HS-5 (cell line): ENCODE results near the gene ROR2.

Source experiments
- DNase-seq: peaks from one replicate; pipeline ENCODE4 v3.0.0-alpha.2; 2012; ENCODE audit warnings: low read depth

Gene ROR2

GRCh38 chr9:91873637-91874051 is 76.4 kb downstream of the ROR2 start:
- no peak for DNase-seq

- DNase-seq = no peak
Observed at GRCh38 chr9:91868732-91869391, 81.2 kb downstream of the ROR2 start.

DNA sequence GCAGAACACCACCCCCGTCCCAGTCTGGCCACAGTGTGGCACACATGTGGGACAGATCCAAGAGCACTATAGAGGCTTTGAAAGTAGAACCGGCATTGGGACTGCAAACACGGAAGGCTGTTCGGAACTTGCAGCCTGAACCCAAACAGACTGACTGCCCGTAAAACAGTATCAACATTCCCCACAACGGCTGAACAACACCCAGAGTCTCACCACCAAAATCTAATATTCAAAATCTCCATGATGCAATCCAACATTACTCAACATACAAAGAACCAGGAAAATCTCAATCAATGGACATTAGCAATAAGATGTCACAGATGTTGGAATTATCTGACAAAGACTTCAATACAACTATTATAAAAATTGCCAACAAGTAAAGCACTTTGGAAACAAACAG is 82.3 kb downstream of the ROR2 start:
- no peak for DNase-seq

- DNase-seq = no peak
Observed at GRCh38 chr9:91865041-91865440, 85.0 kb downstream of the ROR2 start.

GRCh38 chr9:91864380-91864779 is 85.6 kb downstream of the ROR2 start:
- DNase-seq = no peak

GRCh38 chr9:91863469-91863868 is 86.6 kb downstream of the ROR2 start:
- no peak for DNase-seq

DNA sequence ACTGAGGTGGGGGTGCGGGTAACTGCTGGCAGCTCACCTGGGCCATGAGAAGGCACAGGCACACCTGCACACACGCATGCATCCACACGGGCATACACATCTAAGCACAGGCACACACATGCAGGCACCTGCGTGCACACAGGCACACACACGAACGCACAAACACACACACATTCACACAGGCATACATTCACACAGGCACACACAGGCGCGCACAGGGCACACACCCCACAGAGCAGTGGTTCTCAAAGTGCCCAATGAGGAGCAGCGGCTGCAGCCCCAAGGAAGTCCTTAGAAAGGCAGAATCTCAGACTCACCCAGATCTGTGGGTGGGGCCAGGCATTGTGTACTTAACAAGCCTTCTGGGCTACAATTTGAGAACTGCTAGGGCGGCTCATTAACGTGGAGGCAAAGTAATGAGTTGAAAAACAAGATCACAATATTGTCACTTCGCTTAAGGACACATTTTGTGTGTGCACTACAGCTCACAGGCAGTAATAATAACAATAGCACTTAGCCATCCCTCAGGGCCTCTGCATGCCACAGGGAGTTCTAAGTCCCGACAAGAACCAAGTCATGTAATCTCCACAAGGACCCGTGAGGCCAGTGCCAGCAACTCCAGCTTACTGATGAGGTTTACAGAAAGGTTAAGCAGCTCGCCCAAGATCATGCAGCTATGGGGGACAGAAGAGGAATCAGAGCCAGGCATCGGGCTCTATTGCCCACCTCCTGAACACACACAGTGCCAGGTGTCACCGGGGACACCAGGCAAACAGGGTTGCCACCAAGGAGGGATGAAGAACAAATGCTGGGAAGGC is 91.6 kb downstream of the ROR2 start:
- DNase-seq = no peak

DNA sequence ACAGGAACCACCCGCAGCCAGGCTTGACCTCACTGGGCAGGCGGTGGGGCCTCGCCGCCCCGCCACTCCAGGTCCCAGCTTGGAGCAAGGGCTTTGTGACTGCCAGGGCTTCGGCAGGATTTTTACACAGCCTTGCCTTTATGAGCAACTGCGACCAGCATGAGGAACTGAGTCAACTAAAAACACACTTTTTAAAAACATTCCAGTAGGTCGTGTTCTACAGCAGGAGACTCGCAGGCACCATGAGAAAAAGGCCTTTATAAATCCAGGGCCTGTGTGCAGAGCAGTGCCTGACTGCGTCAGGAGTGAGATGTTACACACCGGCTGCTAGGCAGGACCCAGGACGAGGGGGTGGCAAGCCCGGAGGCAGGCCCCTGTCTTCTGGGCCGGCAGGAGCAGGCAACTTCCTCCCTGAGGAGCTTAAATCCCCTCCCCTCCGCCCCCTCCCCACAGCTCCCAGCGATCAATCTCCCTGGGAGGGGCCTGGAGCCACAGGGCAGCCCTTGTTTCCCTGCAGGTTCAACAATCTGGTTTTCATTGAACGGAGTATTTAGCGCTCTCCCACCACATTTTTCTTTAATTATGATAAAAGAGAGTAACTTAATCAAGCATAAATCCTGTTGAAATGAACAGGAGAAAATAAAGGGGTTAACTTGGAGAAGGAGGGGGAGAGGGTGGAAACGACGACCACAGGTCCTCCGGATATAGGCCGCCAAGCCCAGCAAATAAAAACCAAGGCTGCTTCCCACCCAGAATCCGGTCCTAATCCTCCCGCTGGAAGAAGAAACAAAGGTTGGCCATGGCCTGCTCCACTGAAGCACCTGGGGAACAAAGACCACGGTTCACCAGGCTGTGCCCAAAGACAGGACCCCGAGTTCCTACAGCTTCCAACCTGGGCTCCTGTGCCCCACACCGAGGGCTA is 92.5 kb downstream of the ROR2 start:
- no peak for DNase-seq

GRCh38 chr9:91856419-91856818 is 93.6 kb downstream of the ROR2 start:
- DNase-seq = no peak

DNA sequence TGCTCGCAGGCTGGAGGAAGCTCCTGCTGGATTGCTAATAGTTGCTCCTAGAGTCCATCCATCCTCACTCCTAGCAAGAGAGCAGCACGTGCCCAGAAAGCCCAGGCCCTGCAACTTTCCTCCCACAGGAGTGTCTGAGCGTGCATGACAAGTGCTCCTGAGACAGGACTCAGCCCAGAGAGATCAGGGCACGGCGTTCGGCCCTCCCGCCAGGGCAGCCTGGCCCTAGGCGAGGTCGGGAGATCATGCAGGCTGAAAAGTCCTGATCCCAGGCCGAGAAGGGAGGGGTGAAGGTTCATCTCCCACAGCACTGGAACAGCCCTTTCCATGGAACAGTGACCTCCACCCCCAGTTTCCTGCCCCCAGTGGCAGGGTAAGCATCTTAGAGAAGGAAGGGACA is 94.8 kb downstream of the ROR2 start:
- no peak for DNase-seq

DNA sequence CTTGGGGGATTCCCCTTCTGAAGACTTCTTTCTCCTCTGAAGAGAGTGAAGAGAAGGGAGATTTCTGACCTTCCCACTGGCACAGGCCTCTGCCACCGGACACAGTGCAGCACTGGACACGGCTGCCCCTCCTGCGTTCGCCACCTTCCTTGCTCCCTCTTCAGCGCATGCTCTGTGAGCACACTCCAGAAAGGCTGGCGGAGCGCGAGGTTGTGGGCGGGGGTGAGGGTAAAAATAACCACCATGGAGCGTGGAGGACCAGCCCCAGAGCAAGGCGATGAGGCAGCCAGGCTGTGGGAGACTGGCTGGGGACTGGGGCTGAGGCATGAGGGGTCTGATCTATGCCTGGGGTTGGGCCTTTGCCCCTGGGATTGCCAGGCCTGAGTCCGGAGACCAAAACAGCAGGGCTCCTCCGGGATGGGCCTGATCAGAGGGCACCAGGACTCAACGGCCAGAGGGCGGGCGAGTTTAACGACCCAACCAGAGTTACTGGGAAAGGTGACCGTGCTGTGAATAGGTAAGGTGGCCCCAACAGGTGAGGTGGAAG is 97.2 kb downstream of the ROR2 start:
- no peak for DNase-seq

DNA sequence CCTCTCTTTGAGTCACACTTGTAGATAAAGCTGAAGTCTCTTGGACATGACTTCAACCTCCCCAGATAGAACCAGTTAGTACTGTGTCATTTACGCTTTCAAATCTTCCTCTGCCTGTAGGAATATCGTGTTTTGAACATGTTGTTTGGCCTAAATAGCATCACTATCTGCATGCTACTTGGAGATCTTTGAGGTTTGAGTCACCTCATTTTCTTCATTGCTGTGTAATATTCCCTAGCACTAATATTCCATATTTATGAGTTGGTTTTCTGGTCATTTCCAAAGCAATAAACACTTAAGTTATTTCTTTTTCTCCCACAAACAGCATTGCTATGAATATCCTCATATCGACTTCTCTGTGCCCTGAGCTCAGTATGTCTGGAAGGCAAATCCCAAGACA is 100.3 kb downstream of the ROR2 start:
- no peak for DNase-seq

- DNase-seq = no peak
Observed at GRCh38 chr9:91848146-91848545, 101.9 kb downstream of the ROR2 start.

DNA sequence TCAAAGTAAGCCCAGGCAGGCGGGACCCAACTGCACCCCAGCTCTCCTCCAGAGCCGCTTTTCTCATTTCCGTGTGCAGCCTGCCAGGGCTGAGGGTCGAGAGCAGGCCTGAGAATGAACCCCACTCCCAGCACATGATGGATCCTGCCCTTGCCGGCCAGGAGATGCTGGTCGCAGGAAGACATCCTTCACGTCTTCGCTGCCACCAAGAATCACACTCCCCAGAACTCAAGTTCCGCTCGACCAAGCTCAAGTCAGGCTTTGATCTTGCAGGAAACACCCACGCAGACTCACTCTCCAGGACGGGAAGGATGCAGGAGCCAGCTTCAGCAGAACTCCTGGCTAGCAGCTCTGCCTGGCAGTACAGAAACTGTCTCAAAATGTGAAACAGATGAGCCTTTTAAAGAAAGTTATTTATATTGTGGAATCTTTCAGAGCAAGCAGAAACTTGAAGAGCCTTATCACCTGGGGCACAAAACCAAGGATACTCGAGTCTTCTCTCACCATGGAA is 102.4 kb downstream of the ROR2 start:
- DNase-seq = no peak

DNA sequence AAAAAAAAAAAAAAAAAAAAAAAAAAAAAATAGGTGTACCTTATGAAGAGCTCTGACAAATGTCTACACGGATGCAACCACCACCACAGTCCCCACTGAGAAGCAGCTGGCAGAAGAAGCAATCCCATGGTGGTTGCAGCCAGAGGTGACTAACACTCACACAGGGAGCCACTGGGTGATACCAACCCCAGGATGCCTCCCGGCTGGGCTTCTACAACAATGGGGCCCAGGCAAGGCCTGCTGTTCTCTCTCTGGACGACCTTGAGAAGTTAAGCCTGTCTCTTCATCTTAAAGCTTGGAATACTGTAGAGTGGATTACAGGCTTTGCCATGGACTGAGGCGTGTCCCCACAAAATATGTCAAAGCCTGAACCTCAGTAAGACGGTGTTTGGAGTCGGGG is 104.1 kb downstream of the ROR2 start:
- no peak for DNase-seq

GRCh38 chr9:91844701-91845291 is 105.2 kb downstream of the ROR2 start:
- DNase-seq = no peak

GRCh38 chr9:91844190-91844589 is 105.8 kb downstream of the ROR2 start:
- no peak for DNase-seq

- DNase-seq = no peak
Observed at GRCh38 chr9:91843623-91844148, 106.3 kb downstream of the ROR2 start.

GRCh38 chr9:91843093-91843492 is 106.9 kb downstream of the ROR2 start:
- DNase-seq = no peak

DNA sequence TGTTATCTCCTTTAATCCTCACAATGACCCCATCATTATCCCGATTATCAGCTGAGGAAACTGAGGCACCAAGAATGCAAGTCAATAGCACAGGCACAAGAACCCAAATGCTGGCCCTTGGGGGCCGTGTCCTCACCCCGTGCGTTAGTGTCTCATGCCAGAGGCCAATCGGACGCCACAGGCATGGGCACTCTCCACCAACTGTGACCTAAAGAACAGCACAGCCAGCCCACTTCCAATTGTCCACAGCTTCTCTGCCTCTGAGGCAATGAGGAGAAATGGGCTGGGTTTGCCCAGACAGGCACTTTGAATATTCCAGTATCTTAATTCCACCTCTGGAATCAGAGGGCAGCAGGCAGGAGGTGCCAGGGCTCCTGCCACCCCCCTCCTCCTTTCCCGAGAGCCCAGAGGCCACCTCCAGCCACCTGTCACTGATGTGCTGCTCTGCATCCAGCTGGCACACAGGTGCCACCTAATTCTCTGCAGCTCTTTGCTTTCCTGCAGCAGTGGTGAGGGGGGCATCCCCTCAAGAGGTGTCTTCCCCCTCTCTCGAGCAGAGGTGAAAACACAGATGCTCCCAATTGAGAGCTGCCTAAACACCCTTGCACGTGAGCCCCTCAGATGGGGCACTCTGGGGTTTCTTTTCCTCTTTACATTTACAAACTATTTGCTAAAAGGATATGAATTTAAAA is 107.5 kb downstream of the ROR2 start:
- no peak for DNase-seq

DNA sequence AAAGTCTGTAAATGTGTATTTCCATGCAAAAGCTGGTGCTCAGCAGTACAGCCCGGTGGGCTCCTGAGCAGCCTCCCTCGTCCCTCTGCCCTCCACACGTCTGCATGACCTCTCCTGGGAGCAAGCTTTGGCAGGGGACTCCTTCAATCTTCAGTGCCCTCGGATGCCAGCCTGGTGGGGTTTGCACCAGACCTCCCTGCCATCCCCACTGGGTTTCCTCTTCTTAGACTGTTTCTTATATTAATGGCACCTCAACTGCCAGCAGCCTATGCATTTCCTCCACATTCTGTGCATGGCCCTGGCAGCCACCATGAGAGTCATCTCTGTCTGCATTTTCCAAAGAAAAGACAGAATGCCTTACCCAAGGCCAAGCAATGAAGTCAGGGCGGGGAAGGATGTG is 108.4 kb downstream of the ROR2 start:
- DNase-seq = no peak
